Parathyroid adenoma (tissue), 2 donors: Measurements from ENCODE around the gene TMC4.

Experiments
- H2AFZ ChIP-seq: fragments of 300-600 bp; sonication (generic); one replicate; pipeline ENCODE4 v1.7.0; 2017; ENCODE audit warnings: antibody characterized with exemption, mild to moderate bottlenecking
- H3K27ac ChIP-seq: fragments of 300-600 bp; sonication (generic); one replicate; pipeline ENCODE4 v1.7.0; 2017
- H3K27me3 ChIP-seq: fragments of 300-600 bp; sonication (generic); one replicate; pipeline ENCODE4 v1.7.0; 2017; ENCODE audit warnings: low read length; ENCODE audit not compliant: control insufficient read depth, insufficient read depth
- H3K36me3 ChIP-seq: fragments of 300-600 bp; sonication (generic); one replicate; pipeline ENCODE4 v1.7.0; 2017; ENCODE audit warnings: low read length; ENCODE audit not compliant: control insufficient read depth, insufficient read depth
- H3K4me1 ChIP-seq: fragments of 300-600 bp; sonication (generic); one replicate; pipeline ENCODE4 v1.7.0; 2017; ENCODE audit warnings: control low read depth
- H3K4me2 ChIP-seq: fragments of 300-600 bp; sonication (generic); one replicate; pipeline ENCODE4 v1.7.0; 2017; ENCODE audit warnings: low read length
- H3K4me3 ChIP-seq: fragments of 300-600 bp; sonication (generic); one replicate; pipeline ENCODE4 v1.7.0; 2017; ENCODE audit warnings: low read depth, low read length
- H3K79me2 ChIP-seq: fragments of 300-600 bp; sonication (generic); one replicate; pipeline ENCODE4 v1.7.0; 2017; ENCODE audit warnings: control low read depth
- H3K9ac ChIP-seq: fragments of 300-600 bp; sonication (generic); one replicate; pipeline ENCODE4 v1.7.0; 2017; ENCODE audit warnings: mild to moderate bottlenecking
- H3K9me3 ChIP-seq: fragments of 300-600 bp; sonication (generic); one replicate; pipeline ENCODE4 v1.7.0; 2017; ENCODE audit warnings: low read length; ENCODE audit not compliant: control insufficient read depth
- CTCF ChIP-seq: fragments of 300-600 bp; sonication (generic); IDR thresholded peaks from one replicate; pipeline ENCODE4 v1.7.0; 2017; ENCODE audit warnings: antibody characterized with exemption, mild to moderate bottlenecking
- donor health status: primary hyperparathyroidism.

TMC4 gene

GRCh38 chr19:54128441-54128725 is 44.6 kb downstream of the TMC4 start:
- no peak for TF ChIP-seq CTCF
- Histone ChIP-seq H3K27ac (no peak overlapping the region), H3K9me3 (no peaks in the 10 kb centered on the region), H3K4me3 (no peak overlapping the region), H3K36me3 (no peaks in the 10 kb centered on the region), H3K4me1 (no peaks in the 10 kb centered on the region), H3K4me2 (no peak overlapping the region), H3K9ac (no peak overlapping the region), H3K79me2 (no peaks in the 10 kb centered on the region), H3K27me3 (no peaks in the 10 kb centered on the region), H2AFZ (no peak overlapping the region)

- no peaks in the 10 kb centered on the region for H3K4me1 ChIP-seq
- TF ChIP-seq CTCF: no peak
- H3K9ac ChIP-seq: no peak overlapping the region
- no peak overlapping the region for H3K27ac ChIP-seq
- H3K36me3 ChIP-seq: no peaks in the 10 kb centered on the region
- no peaks in the 10 kb centered on the region for H3K9me3 ChIP-seq
- no peak overlapping the region for H3K4me3 ChIP-seq
- H3K79me2 ChIP-seq: no peaks in the 10 kb centered on the region
- H3K27me3 ChIP-seq: no peaks in the 10 kb centered on the region
- H2AFZ ChIP-seq: no peak overlapping the region
- no peak overlapping the region for H3K4me2 ChIP-seq
Measured at GRCh38 chr19:54127688-54128440, 45.1 kb downstream of the TMC4 start.

GRCh38 chr19:54125713-54126112 is 47.2 kb downstream of the TMC4 start:
- no peak for TF ChIP-seq CTCF
- Histone ChIP-seq H3K27me3 (no peaks in the 10 kb centered on the region), H3K4me1 (no peaks in the 10 kb centered on the region), H3K79me2 (no peaks in the 10 kb centered on the region), H3K9me3 (no peaks in the 10 kb centered on the region), H3K9ac (no peak overlapping the region), H3K27ac (no peak overlapping the region), H3K36me3 (no peaks in the 10 kb centered on the region), H2AFZ (no peak overlapping the region), H3K4me3 (no peak overlapping the region), H3K4me2 (no peak overlapping the region)

GRCh38 chr19:54124393-54124792 is 48.6 kb downstream of the TMC4 start:
- H3K79me2 ChIP-seq: no peaks in the 10 kb centered on the region
- no peak overlapping the region for H3K4me2 ChIP-seq
- no peaks in the 10 kb centered on the region for H3K27me3 ChIP-seq
- H3K9ac ChIP-seq: no peak overlapping the region
- no peak overlapping the region for H2AFZ ChIP-seq
- no peaks in the 10 kb centered on the region for H3K36me3 ChIP-seq
- H3K4me3 ChIP-seq: no peak overlapping the region
- no peaks in the 10 kb centered on the region for H3K4me1 ChIP-seq
- H3K27ac ChIP-seq: no peak overlapping the region
- no peak for TF ChIP-seq CTCF
- no peaks in the 10 kb centered on the region for H3K9me3 ChIP-seq

- no peaks in the 10 kb centered on the region for H3K4me1 ChIP-seq
- no peak overlapping the region for H2AFZ ChIP-seq
- no peaks in the 10 kb centered on the region for H3K9me3 ChIP-seq
- H3K27ac ChIP-seq: no peak overlapping the region
- no peak for TF ChIP-seq CTCF
- H3K9ac ChIP-seq: no peak overlapping the region
- H3K4me3 ChIP-seq: no peak overlapping the region
- H3K79me2 ChIP-seq: no peaks in the 10 kb centered on the region
- H3K27me3 ChIP-seq: no peaks in the 10 kb centered on the region
- no peaks in the 10 kb centered on the region for H3K36me3 ChIP-seq
- no peak overlapping the region for H3K4me2 ChIP-seq
Measured at GRCh38 chr19:54123682-54124081, 49.3 kb downstream of the TMC4 start.
